ENCODE measurements around the gene MAP3K5. TPM values are rescaled to one million over a fixed set of nuclear protein-coding genes. Genes with fewer than 3 reads are reported as not detected.

The MAP3K5 gene
- total RNA-seq, 8 experiments from 2014 or later = 0.58 to 6.6 (median 1.2) TPM

GRCh38 chr6:136526937-136527336 lies 265.3 kb downstream of the MAP3K5 start:
- 20 to 63% (median 46%) methylated on average over 1 to 4 of the region's 4 CpGs; no CpG with 5 or more reads in 2 of the 10 experiments for WGBS, 10 experiments
- ATAC-seq (replicated peaks in 6 of 8) = no peak
- in situ Hi-C loops (cut with MboI; ENCODE audit: low pct_unique_long_range_greater_than_20kb in 2 of 9, low sequenced_read_pairs in 9 of 9, unreplicated experiment in 9 of 9) = loop anchor here in 2 of 9 experiments (25.0 kb wide), 2 partner anchors 215 to 240 kb away; partner anchors contain the start of gene BCLAF1 (in 1 of the 2)
- Histone ChIP-seq H3K4me3 (peak overlapping the region in 4 of 5 donors; percentile 22 to 34 (median 30)), H3K4me1 (replicated peaks in 1 of 2) (peaks cover 27 to 32% of the 10 kb centered on the region in 2 donors), H3K27ac (peak overlapping the region; percentile 64 to 73)

- in situ Hi-C loops (cut with MboI; ENCODE audit: low pct_unique_long_range_greater_than_20kb in 2 of 9, low sequenced_read_pairs in 9 of 9, unreplicated experiment in 9 of 9) = loop anchor here in 2 of 9 experiments (25.0 kb wide), 2 partner anchors 214 to 239 kb away; partner anchors contain the start of gene BCLAF1 (in 1 of the 2)
- ATAC-seq (replicated peaks in 6 of 8) = peak; percentile 84 to 96 (median 91)
- Histone ChIP-seq H3K27ac (peak overlapping the region; percentile 64 to 73), H3K4me3 (peak overlapping the region; percentile 19 to 34 (median 27)), H3K4me1 (replicated peaks in 1 of 2) (peaks cover 27 to 32% of the 10 kb centered on the region in 2 donors)
- 0 to 38% (median 14%) methylated on average over 1 to 7 of the region's 16 CpGs; no CpG with 5 or more reads in 4 of the 10 experiments for WGBS, 10 experiments
These were observed 265.9 kb downstream of the MAP3K5 start for GRCh38 chr6:136526196-136526930.

- WGBS, 10 experiments = 0 to 68% (median 37%) methylated on average over 1 to 8 of the region's 8 CpGs; no CpG with 5 or more reads in 2 of the 10 experiments
- ATAC-seq (replicated peaks in 6 of 8) = peak in 7 of 8 experiments; percentile 8 to 44 (median 31)
- peak overlapping the region in 4 of 5 donors; percentile 22 to 34 (median 30) for H3K4me3 ChIP-seq
These were observed 266.6 kb downstream of the MAP3K5 start for GRCh38 chr6:136525586-136526195.

GRCh38 chr6:136524936-136525413 lies 267.3 kb downstream of the MAP3K5 start:
- ATAC-seq (replicated peaks in 6 of 8) = peak in 5 of 8 experiments; percentile 17 to 35 (median 30)
- 21 to 100% (median 49%) methylated on average over 1 to 2 of the region's 2 CpGs; no CpG with 5 or more reads in 2 of the 10 experiments for WGBS, 10 experiments
- peak overlapping the region in 4 of 5 donors; percentile 22 to 34 (median 30) for H3K4me3 ChIP-seq
- in situ Hi-C loops (cut with MboI; ENCODE audit: low pct_unique_long_range_greater_than_20kb in 2 of 9, low sequenced_read_pairs in 9 of 9, unreplicated experiment in 9 of 9) = loop anchor here in 2 of 9 experiments (25.0 kb wide), 2 partner anchors 213 to 238 kb away; partner anchors contain the start of gene BCLAF1 (in 1 of the 2)
- H3K27ac ChIP-seq = peak overlapping the region; percentile 6 to 74
- H3K4me1 ChIP-seq (replicated peaks in 1 of 2) = peaks cover 27 to 32% of the 10 kb centered on the region in 2 donors

More at GRCh38 chr6:136525586-136526195, 266.6 kb downstream of the MAP3K5 start:
- Histone ChIP-seq H3K4me1 (replicated peaks in 1 of 2) (peaks cover 27 to 32% of the 10 kb centered on the region in 2 donors), H3K27ac (peak overlapping the region; percentile 73 to 74)
- in situ Hi-C loops (cut with MboI; ENCODE audit: low pct_unique_long_range_greater_than_20kb in 2 of 9, low sequenced_read_pairs in 9 of 9, unreplicated experiment in 9 of 9) = loop anchor here in 2 of 9 experiments (25.0 kb wide), 2 partner anchors 213 to 238 kb away; partner anchors contain the start of gene BCLAF1 (in 1 of the 2)

- Histone ChIP-seq H3K27ac (peak overlapping the region; percentile 6 to 74), H3K4me1 (replicated peaks in 1 of 2) (peaks cover 27 to 32% of the 10 kb centered on the region in 2 donors), H3K4me3 (peak overlapping the region in 4 of 5 donors; percentile 22 to 34 (median 30))
- in situ Hi-C loops (cut with MboI; ENCODE audit: low pct_unique_long_range_greater_than_20kb in 2 of 9, low sequenced_read_pairs in 9 of 9, unreplicated experiment in 9 of 9) = no loop called here
- 28 to 80% (median 57%) methylated on average over 2 of the region's 2 CpGs; no CpG with 5 or more reads in 2 of the 10 experiments for WGBS, 10 experiments
- peak in 2 of 8 experiments; percentile 10 to 14 for ATAC-seq (replicated peaks in 6 of 8)
These were observed 267.8 kb downstream of the MAP3K5 start for GRCh38 chr6:136524339-136524935.

GRCh38 chr6:136523196-136523595 lies 269.1 kb downstream of the MAP3K5 start:
- Histone ChIP-seq H3K27ac (no peak overlapping the region), H3K4me3 (peak overlapping the region in 2 of 5 donors; percentile 27 to 32), H3K4me1 (replicated peaks in 1 of 2) (peaks cover 27 to 32% of the 10 kb centered on the region in 2 donors)
- WGBS, 10 experiments = 76 to 100% (median 92%) methylated on average over 1 to 4 of the region's 4 CpGs; no CpG with 5 or more reads in 3 of the 10 experiments
- in situ Hi-C loops (cut with MboI; ENCODE audit: low pct_unique_long_range_greater_than_20kb in 2 of 9, low sequenced_read_pairs in 9 of 9, unreplicated experiment in 9 of 9) = no loop called here
- no peak for ATAC-seq (replicated peaks in 6 of 8)

GRCh38 chr6:136522636-136523035 lies 269.6 kb downstream of the MAP3K5 start:
- no peak overlapping the region for H3K4me3 ChIP-seq
- no peak for ATAC-seq (replicated peaks in 6 of 8)
- in situ Hi-C loops (cut with MboI; ENCODE audit: low pct_unique_long_range_greater_than_20kb in 2 of 9, low sequenced_read_pairs in 9 of 9, unreplicated experiment in 9 of 9) = no loop called here

GRCh38 chr6:136521911-136522310 lies 270.4 kb downstream of the MAP3K5 start:
- H3K4me1 ChIP-seq (replicated peaks in 1 of 2) = peaks cover 23 to 24% of the 10 kb centered on the region in 2 donors
- in situ Hi-C loops (cut with MboI; ENCODE audit: low pct_unique_long_range_greater_than_20kb in 2 of 9, low sequenced_read_pairs in 9 of 9, unreplicated experiment in 9 of 9) = no loop called here
- no peak overlapping the region for H3K4me3 ChIP-seq
- ATAC-seq (replicated peaks in 6 of 8) = no peak
- H3K27ac ChIP-seq = no peak overlapping the region
- 47 to 100% (median 93%) methylated on average over 1 to 4 of the region's 4 CpGs; no CpG with 5 or more reads in 2 of the 10 experiments for WGBS, 10 experiments

More at GRCh38 chr6:136522636-136523035, 269.6 kb downstream of the MAP3K5 start:
- H3K27ac ChIP-seq = no peak overlapping the region
- peaks cover 27 to 31% of the 10 kb centered on the region in 2 donors for H3K4me1 ChIP-seq (replicated peaks in 1 of 2)
- WGBS, 10 experiments = 67 to 100% (median 90%) methylated on average over 1 to 3 of the region's 3 CpGs; no CpG with 5 or more reads in 1 of the 10 experiments

- Histone ChIP-seq H3K4me1 (replicated peaks in 1 of 2) (peaks cover 18 to 20% of the 10 kb centered on the region in 2 donors), H3K27ac (no peak overlapping the region), H3K4me3 (no peak overlapping the region)
- whole genome bisulfite sequencing, 10 experiments = 67 to 100% (median 88%) methylated on average over 1 to 2 of the region's 2 CpGs; no CpG with 5 or more reads in 4 of the 10 experiments
- in situ Hi-C loops (cut with MboI; ENCODE audit: low pct_unique_long_range_greater_than_20kb in 2 of 9, low sequenced_read_pairs in 9 of 9, unreplicated experiment in 9 of 9) = no loop called here
- ATAC-seq (replicated peaks in 6 of 8) = no peak
These were observed 270.9 kb downstream of the MAP3K5 start for GRCh38 chr6:136521427-136521826.

- ATAC-seq (replicated peaks in 6 of 8) = peak in 4 of 8 experiments; percentile 24 to 81 (median 58)
- no peak overlapping the region for H3K27ac ChIP-seq
- 76 to 100% (median 90%) methylated on average over 1 to 3 of the region's 3 CpGs; no CpG with 5 or more reads in 2 of the 10 experiments for WGBS, 10 experiments
- H3K4me3 ChIP-seq = no peak overlapping the region
- H3K4me1 ChIP-seq (replicated peaks in 1 of 2) = peaks cover 9 to 17% of the 10 kb centered on the region in 2 donors
- in situ Hi-C loops (cut with MboI; ENCODE audit: low pct_unique_long_range_greater_than_20kb in 2 of 9, low sequenced_read_pairs in 9 of 9, unreplicated experiment in 9 of 9) = no loop called here
These were observed 271.8 kb downstream of the MAP3K5 start for GRCh38 chr6:136520517-136520916.

GRCh38 chr6:136517582-136517981 lies 274.7 kb downstream of the MAP3K5 start:
- WGBS, 10 experiments = 40 to 100% (median 88%) methylated on average over 1 to 3 of the region's 3 CpGs; no CpG with 5 or more reads in 1 of the 10 experiments
- no peak overlapping the region for H3K4me3 ChIP-seq
- no peaks in the 10 kb centered on the region for H3K4me1 ChIP-seq (replicated peaks in 1 of 2)
- in situ Hi-C loops (cut with MboI; ENCODE audit: low pct_unique_long_range_greater_than_20kb in 2 of 9, low sequenced_read_pairs in 9 of 9, unreplicated experiment in 9 of 9) = no loop called here
- H3K27ac ChIP-seq = no peak overlapping the region
- peak in 1 of 8 experiments; percentile 47 for ATAC-seq (replicated peaks in 6 of 8)

GRCh38 chr6:136517002-136517401 lies 275.3 kb downstream of the MAP3K5 start:
- in situ Hi-C loops (cut with MboI; ENCODE audit: low pct_unique_long_range_greater_than_20kb in 2 of 9, low sequenced_read_pairs in 9 of 9, unreplicated experiment in 9 of 9) = no loop called here
- Histone ChIP-seq H3K4me1 (replicated peaks in 1 of 2) (no peaks in the 10 kb centered on the region), H3K27ac (no peak overlapping the region), H3K4me3 (no peak overlapping the region)
- no peak for ATAC-seq (replicated peaks in 6 of 8)
